Transverse colon (tissue), 4 donors: Measurements from ENCODE around the gene EXOC3L4.

ENCODE experiments used
- CTCF ChIP-seq, 5 experiments: fragments of 200-600 bp in 3 of 5; fragments of 450-650 bp in 2 of 5; sonication (generic) in 3 of 5; IDR thresholded peaks; 1 replicate in 2 of 5; 2 replicates in 3 of 5; pipeline ENCODE4 v1.5.1; 2016 to 2017; ENCODE audit warnings: antibody characterized with exemption in 5 of 5, inconsistent platforms in 3 of 5, mild to moderate bottlenecking in 2 of 5, moderate library complexity in 1 of 5
- POLR2AphosphoS5 ChIP-seq, 3 donors: sonication (generic); formaldehyde crosslinking; IDR thresholded peaks; one replicate each; pipeline ENCODE4 v1.6.1; 2016; ENCODE audit warnings: antibody characterized with exemption in 3 of 3

DNA sequence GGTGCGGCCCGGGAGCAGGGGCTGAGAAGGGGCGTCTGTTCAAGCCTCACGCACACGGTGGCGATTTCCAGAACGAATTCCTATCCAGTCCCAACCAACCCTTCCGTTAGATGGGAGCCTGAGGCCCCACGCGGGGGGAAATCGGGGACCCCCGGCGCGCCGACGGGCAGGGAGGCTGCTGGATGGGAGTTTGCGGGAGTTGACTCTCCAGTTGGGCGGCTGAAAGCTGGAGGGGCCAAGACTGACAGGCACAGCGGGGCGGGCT, 9.8 kb downstream of the EXOC3L4 start:
- no peak for TF ChIP-seq POLR2AphosphoS5 (IDR thresholded peaks at IDR 0.05)
- no peak for TF ChIP-seq CTCF (IDR thresholded peaks at IDR 0.05)
